ENCODE data around the gene DCUN1D2.

DNA sequence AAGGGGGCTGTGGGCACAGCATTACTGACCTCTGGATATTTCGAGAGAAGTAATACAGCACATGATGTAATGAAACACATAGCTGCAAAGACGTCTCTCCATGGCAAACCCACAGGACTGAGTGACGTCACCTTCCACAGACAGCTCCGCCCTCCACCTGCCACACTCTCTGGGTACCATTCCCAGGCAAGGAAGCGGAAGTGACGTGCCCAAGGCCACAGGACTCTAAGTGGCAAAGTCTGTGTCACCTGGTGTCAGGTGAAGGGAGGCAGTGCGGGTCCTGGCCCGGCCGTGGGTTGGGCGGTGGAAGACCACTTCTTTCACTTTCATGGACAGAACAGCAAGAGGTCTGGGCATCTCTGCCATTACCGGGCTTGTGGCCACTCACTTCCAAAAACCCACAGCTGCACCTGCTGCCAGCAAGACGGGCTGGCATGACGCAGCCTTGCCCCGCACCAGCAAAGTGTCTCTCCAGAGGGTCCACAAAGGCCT is 30.4 kb downstream of the DCUN1D2 start:
- TF ChIP-seq, protein P1, sequence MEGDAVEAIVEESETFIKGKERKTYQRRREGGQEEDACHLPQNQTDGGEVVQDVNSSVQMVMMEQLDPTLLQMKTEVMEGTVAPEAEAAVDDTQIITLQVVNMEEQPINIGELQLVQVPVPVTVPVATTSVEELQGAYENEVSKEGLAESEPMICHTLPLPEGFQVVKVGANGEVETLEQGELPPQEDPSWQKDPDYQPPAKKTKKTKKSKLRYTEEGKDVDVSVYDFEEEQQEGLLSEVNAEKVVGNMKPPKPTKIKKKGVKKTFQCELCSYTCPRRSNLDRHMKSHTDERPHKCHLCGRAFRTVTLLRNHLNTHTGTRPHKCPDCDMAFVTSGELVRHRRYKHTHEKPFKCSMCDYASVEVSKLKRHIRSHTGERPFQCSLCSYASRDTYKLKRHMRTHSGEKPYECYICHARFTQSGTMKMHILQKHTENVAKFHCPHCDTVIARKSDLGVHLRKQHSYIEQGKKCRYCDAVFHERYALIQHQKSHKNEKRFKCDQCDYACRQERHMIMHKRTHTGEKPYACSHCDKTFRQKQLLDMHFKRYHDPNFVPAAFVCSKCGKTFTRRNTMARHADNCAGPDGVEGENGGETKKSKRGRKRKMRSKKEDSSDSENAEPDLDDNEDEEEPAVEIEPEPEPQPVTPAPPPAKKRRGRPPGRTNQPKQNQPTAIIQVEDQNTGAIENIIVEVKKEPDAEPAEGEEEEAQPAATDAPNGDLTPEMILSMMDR (conservative IDR thresholded peaks at IDR 0.05; ENCODE audit: low read length): no peak
- TF ChIP-seq EZH2phosphoT487 (IDR thresholded peaks at IDR 0.05; ENCODE audit: borderline replicate concordance, low read depth, low read length): no peak
